GM12878 (cell line): ENCODE data around the gene RAP1GDS1. TPM values are rescaled to one million over a fixed set of nuclear protein-coding genes. Genes with fewer than 3 reads are reported as not detected.

Experiments
- ATAC-seq: fragments of 200-7000 bp; cut with Tn5 transposase; 3 replicates; pipeline ENCODE4 v1.9.1; 2020; ENCODE audit warnings: mild to moderate bottlenecking, moderate library complexity
- BruUV-seq: library from RNA; stranded (reverse); fragments of 400-500 nt; replicated peaks from 2 replicates; lab custom pipeline; 2021; lab: Mats Ljungman, UMichigan
- CTCF ChIA-PET: fragments of 300-600 bp; sonication (Branson Sonifier 250); formaldehyde crosslinking; extraction: SDS; loops from one replicate; lab custom pipeline; 2021; ENCODE audit warnings: inconsistent platforms; lab: Yijun Ruan, JAX
- POLR2A ChIA-PET: fragments of 350-600 bp; formaldehyde crosslinking; extraction: SDS; loops from one replicate; lab custom pipeline; 2021; ENCODE audit warnings: inconsistent platforms; lab: Charles Lee
- RAD21 ChIA-PET: fragments of 300-600 bp; sonication (Branson Sonifier 250); formaldehyde crosslinking; loops from one replicate; lab custom pipeline; 2023; ENCODE audit warnings: antibody characterized with exemption; ENCODE audit not compliant: unreplicated experiment; lab: Charles Lee
- SMC1A ChIA-PET: fragments of 300-600 bp; sonication (Branson Sonifier 250); formaldehyde crosslinking; loops from one replicate; lab custom pipeline; 2023; ENCODE audit not compliant: unreplicated experiment, uncharacterized antibody; lab: Charles Lee
- DNase-seq: peaks from one replicate; pipeline ENCODE4 v3.0.0-alpha.2; 2011; ENCODE audit warnings: low read depth, low spot score
- FAIRE-seq: peaks from 3 replicates; lab custom pipeline; 2011; peaks lifted over from hg19 to GRCh38; lab: Jason Lieb, UNC
- H2AFZ ChIP-seq: 2 replicates; pipeline ENCODE4 v1.6.0; 2011; ENCODE audit warnings: low read depth, low read length, control low read depth; ENCODE audit not compliant: control insufficient read depth
- H3K27ac ChIP-seq: 2 replicates; pipeline ENCODE4 v1.5.1; 2011; ENCODE audit warnings: control low read depth; ENCODE audit not compliant: control insufficient read depth, insufficient read depth
- H3K27me3 ChIP-seq, 2 experiments: replicated peaks in 1 of 2; 2 replicates each; pipeline versions ENCODE4 v1.6.0 to v1.6.1; 2011; ENCODE audit warnings: low read length in 1 of 2; ENCODE audit not compliant: control insufficient read depth in 2 of 2, insufficient read depth in 2 of 2
- H3K36me3 ChIP-seq, 2 experiments: 2 replicates each; pipeline ENCODE4 v1.5.1; 2011; ENCODE audit warnings: low read length in 1 of 2; ENCODE audit not compliant: control insufficient read depth in 2 of 2, insufficient read depth in 2 of 2
- H3K4me1 ChIP-seq: 2 replicates; pipeline ENCODE4 v1.6.1; 2011; ENCODE audit warnings: mild to moderate bottlenecking, low read length, moderate library complexity, mixed read lengths; ENCODE audit not compliant: control insufficient read depth, insufficient read depth
- H3K4me2 ChIP-seq: 2 replicates; pipeline ENCODE4 v1.6.0; 2011; ENCODE audit warnings: control low read depth; ENCODE audit not compliant: control insufficient read depth, insufficient read depth
- H3K4me3 ChIP-seq: fragments of 200-600 bp; sonication (generic); 2 replicates; pipeline ENCODE4 v1.5.1; 2016
- H3K79me2 ChIP-seq: 2 replicates; pipeline ENCODE4 v1.6.0; 2011; ENCODE audit warnings: low read length; ENCODE audit not compliant: control insufficient read depth, insufficient read depth
- H3K9ac ChIP-seq: 2 replicates; pipeline ENCODE4 v1.8.0; 2011; ENCODE audit warnings: low read length, control low read depth, mixed read lengths; ENCODE audit not compliant: control insufficient read depth, insufficient read depth
- H3K9me3 ChIP-seq: replicated peaks from 3 replicates; pipeline ENCODE4 v1.5.1; 2011; ENCODE audit warnings: mild to moderate bottlenecking, low read length; ENCODE audit not compliant: control insufficient read depth, insufficient read depth
- H4K20me1 ChIP-seq: 2 replicates; pipeline ENCODE4 v1.6.0; 2011; ENCODE audit not compliant: control insufficient read depth, insufficient read depth
- BMI1 ChIP-seq: fragments of 450-650 bp; IDR thresholded peaks from 2 replicates; pipeline ENCODE4 v1.6.1; 2016; ENCODE audit warnings: mild to moderate bottlenecking, moderate library complexity, borderline replicate concordance
- CBFB ChIP-seq: IDR thresholded peaks from 2 replicates; pipeline ENCODE4 v1.6.1; 2016; ENCODE audit warnings: antibody characterized with exemption, low read depth
- CEBPB ChIP-seq, 2 experiments: fragments of 150-350 bp in 1 of 2; IDR thresholded peaks; 2 replicates each; pipeline ENCODE4 v1.6.1; 2012 to 2014; ENCODE audit warnings: low read depth in 2 of 2, low read length in 2 of 2, borderline replicate concordance in 1 of 2, inconsistent platforms in 1 of 2
- GABPA ChIP-seq: IDR thresholded peaks from 2 replicates; pipeline ENCODE4 v1.6.1; 2014; ENCODE audit warnings: antibody characterized with exemption, low read depth, mild to moderate bottlenecking, inconsistent platforms
- HDAC2 ChIP-seq: fragments of 200-600 bp; sonication (generic); IDR thresholded peaks from 2 replicates; pipeline ENCODE4 v1.6.1; 2017
- JUND ChIP-seq: IDR thresholded peaks from 2 replicates; pipeline ENCODE4 v1.6.1; 2012; ENCODE audit warnings: low read depth, mild to moderate bottlenecking, low read length, improper control_type of control experiment, moderate library complexity
- MXI1 ChIP-seq: fragments of 150-350 bp; IDR thresholded peaks from 2 replicates; pipeline ENCODE4 v1.6.1; 2011; ENCODE audit warnings: low read depth, mild to moderate bottlenecking, inconsistent platforms, low read length, improper control_type of control experiment
- NFIC ChIP-seq: IDR thresholded peaks from 2 replicates; pipeline ENCODE4 v1.6.1; 2012; ENCODE audit warnings: low read depth, mild to moderate bottlenecking, inconsistent platforms, low read length, moderate library complexity
- RAD21 ChIP-seq: IDR thresholded peaks from 2 replicates; pipeline ENCODE4 v1.6.1; 2011; ENCODE audit warnings: mild to moderate bottlenecking, low read depth, low read length, moderate library complexity; ENCODE audit not compliant: insufficient read depth
- SMC3 ChIP-seq: IDR thresholded peaks from 2 replicates; pipeline ENCODE4 v1.6.1; 2011; ENCODE audit warnings: low read length, improper control_type of control experiment, borderline replicate concordance
- SUPT20H ChIP-seq: IDR thresholded peaks from 2 replicates; pipeline ENCODE4 v1.6.1; 2011; ENCODE audit warnings: low read depth, mild to moderate bottlenecking, low read length, moderate library complexity, borderline replicate concordance; ENCODE audit not compliant: control insufficient read depth
- TCF7 ChIP-seq: IDR thresholded peaks from 2 replicates; pipeline ENCODE4 v1.6.1; 2014; ENCODE audit warnings: antibody characterized with exemption, borderline replicate concordance
- WGBS: methylation state at CpG from one replicate; pipeline ENCODE4 v1.1.6; 2016; ENCODE audit warnings: low lambda C conversion rate; ENCODE audit not compliant: insufficient replicate concordance, insufficient coverage; ENCODE audit errors: missing lambda C conversion rate; 5-methylcytosine and 5-hydroxymethylcytosine counted together
- in situ Hi-C: fragments of 300-500 bp; cut with MboI; formaldehyde crosslinking; loops from 9 replicates; pipeline ENCODE4 v1.14.3; 2018; ENCODE audit warnings: mixed read lengths
- intact Hi-C: fragments of 100-400 bp; cut with micrococcal nuclease; formaldehyde crosslinking; loops from one replicate; pipeline ENCODE4 v1.14.2; 2022; ENCODE audit not compliant: unreplicated experiment
- polyA plus RNA-seq, 11 experiments: library from polyadenylated mRNA; depleted of rRNA in 4 of 11; unstranded in 6 of 11; stranded (reverse) in 5 of 11; fragments of >200 nt; fragmentation: Nextera tagmentation in 4 of 11; fragmentation: Illumina TruSeq in 1 of 11; extraction: Ambion mirVana in 4 of 11; extraction: Trizol in 1 of 11; gene quantifications; 1 replicate in 1 of 11; 2 replicates in 10 of 11; pipeline versions ENCODE4 v1.2.1 to v1.2.3, GENCODE V29; 2011 to 2016; ENCODE audit warnings: inconsistent platforms in 2 of 11, missing spikeins in 2 of 11, low read depth in 1 of 11
- total RNA-seq, 4 experiments: library from RNA; depleted of rRNA in 3 of 4; stranded (reverse); fragments of >200 nt in 3 of 4; fragmentation: Illumina TruSeq in 1 of 4; extraction: Trizol in 1 of 4; gene quantifications; 2 replicates each; pipeline versions ENCODE4 v1.2.1 to v1.2.3, GENCODE V29; 2013 to 2021
- TF ChIP-seq, protein P1 (sequence below): fragments of 150-350 bp; IDR thresholded peaks from 2 replicates; pipeline ENCODE4 v1.6.1; 2016; ENCODE audit warnings: low read depth, low read length
- TF ChIP-seq, protein P2 (sequence below): fragments of 450-650 bp; IDR thresholded peaks from 2 replicates; pipeline ENCODE4 v1.6.1; 2017; ENCODE audit warnings: mild to moderate bottlenecking, moderate library complexity

Gene RAP1GDS1
- total and polyA plus RNA-seq, 10 of the 15 experiments (the other 5 are each of a cell fraction or from before 2014, with no cell fraction given), result 12.0 to 30.5 (median 20.7) TPM

DNA sequence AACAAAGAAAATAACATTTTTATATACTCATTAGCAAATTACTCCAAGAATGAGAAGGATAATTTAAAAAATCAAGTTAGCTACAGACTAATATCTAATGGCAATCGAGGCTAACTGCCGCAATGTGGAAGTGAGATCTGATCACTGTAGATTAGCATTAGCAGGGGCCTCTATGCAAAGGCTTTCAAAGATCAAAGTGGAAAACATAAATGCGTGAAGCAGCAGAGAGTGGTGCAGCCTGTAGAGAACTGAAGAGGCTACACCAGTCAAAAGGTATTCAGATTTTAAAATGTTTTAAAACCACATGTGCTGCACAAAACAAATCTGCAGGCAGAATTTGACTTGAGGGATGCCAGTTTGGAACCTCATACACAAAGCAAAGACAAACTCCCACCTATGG is 24.0 kb upstream of the RAP1GDS1 start (continued):
- TF ChIP-seq NFIC, result no peak

DNA sequence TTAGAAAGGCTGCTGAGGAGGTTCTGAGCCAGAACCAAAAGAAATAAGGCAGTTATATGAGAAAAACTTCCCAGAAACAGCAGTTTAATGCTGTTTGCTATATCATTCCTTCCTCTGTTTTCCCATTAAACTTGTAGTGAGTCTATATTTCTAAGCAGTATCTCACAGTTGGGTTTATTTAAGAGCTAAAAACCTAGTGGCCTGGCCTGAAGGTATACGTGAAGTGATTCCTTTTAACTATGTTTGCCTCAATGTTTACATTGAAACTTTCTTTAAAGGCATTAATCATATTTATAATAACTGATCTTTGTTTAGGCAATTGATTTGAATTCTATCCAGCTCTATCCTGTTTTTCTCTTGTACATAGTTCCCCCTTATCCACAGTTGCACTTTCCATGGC is 19.1 kb upstream of the RAP1GDS1 start:
- CTCF ChIA-PET, result no interaction called here
- Histone ChIP-seq H3K4me1 (no peaks in the 10 kb centered on the region), H3K27ac (no peak overlapping the region), H3K4me2 (no peak overlapping the region), H3K9me3 (no peaks in the 10 kb centered on the region), H3K79me2 (no peaks in the 10 kb centered on the region), H4K20me1 (no peaks in the 10 kb centered on the region), H3K27me3 (no peaks in the 10 kb centered on the region; a peak in 2 of 4 replicates)
- no TSS peak for BruUV-seq
- in situ Hi-C loops, result no loop called here
- no peak for ATAC-seq
- no peak for TF ChIP-seq GABPA
- no peak for TF ChIP-seq MXI1
- TF ChIP-seq CBFB, result no peak
- no peak for TF ChIP-seq SUPT20H
- no peak for TF ChIP-seq RAD21
- no peak for TF ChIP-seq HDAC2
- TF ChIP-seq JUND, result no peak
- TF ChIP-seq, protein P1, sequence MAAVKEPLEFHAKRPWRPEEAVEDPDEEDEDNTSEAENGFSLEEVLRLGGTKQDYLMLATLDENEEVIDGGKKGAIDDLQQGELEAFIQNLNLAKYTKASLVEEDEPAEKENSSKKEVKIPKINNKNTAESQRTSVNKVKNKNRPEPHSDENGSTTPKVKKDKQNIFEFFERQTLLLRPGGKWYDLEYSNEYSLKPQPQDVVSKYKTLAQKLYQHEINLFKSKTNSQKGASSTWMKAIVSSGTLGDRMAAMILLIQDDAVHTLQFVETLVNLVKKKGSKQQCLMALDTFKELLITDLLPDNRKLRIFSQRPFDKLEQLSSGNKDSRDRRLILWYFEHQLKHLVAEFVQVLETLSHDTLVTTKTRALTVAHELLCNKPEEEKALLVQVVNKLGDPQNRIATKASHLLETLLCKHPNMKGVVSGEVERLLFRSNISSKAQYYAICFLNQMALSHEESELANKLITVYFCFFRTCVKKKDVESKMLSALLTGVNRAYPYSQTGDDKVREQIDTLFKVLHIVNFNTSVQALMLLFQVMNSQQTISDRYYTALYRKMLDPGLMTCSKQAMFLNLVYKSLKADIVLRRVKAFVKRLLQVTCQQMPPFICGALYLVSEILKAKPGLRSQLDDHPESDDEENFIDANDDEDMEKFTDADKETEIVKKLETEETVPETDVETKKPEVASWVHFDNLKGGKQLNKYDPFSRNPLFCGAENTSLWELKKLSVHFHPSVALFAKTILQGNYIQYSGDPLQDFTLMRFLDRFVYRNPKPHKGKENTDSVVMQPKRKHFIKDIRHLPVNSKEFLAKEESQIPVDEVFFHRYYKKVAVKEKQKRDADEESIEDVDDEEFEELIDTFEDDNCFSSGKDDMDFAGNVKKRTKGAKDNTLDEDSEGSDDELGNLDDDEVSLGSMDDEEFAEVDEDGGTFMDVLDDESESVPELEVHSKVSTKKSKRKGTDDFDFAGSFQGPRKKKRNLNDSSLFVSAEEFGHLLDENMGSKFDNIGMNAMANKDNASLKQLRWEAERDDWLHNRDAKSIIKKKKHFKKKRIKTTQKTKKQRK, result no peak
- no peak for TF ChIP-seq BMI1
- TF ChIP-seq SMC3, result no peak
- TF ChIP-seq CEBPB (IDR thresholded peaks at IDR 0.05; ENCODE audit: borderline replicate concordance in 1 of 2, low read depth in 2 of 2, low read length in 2 of 2), result no peak
- TF ChIP-seq, protein P2, sequence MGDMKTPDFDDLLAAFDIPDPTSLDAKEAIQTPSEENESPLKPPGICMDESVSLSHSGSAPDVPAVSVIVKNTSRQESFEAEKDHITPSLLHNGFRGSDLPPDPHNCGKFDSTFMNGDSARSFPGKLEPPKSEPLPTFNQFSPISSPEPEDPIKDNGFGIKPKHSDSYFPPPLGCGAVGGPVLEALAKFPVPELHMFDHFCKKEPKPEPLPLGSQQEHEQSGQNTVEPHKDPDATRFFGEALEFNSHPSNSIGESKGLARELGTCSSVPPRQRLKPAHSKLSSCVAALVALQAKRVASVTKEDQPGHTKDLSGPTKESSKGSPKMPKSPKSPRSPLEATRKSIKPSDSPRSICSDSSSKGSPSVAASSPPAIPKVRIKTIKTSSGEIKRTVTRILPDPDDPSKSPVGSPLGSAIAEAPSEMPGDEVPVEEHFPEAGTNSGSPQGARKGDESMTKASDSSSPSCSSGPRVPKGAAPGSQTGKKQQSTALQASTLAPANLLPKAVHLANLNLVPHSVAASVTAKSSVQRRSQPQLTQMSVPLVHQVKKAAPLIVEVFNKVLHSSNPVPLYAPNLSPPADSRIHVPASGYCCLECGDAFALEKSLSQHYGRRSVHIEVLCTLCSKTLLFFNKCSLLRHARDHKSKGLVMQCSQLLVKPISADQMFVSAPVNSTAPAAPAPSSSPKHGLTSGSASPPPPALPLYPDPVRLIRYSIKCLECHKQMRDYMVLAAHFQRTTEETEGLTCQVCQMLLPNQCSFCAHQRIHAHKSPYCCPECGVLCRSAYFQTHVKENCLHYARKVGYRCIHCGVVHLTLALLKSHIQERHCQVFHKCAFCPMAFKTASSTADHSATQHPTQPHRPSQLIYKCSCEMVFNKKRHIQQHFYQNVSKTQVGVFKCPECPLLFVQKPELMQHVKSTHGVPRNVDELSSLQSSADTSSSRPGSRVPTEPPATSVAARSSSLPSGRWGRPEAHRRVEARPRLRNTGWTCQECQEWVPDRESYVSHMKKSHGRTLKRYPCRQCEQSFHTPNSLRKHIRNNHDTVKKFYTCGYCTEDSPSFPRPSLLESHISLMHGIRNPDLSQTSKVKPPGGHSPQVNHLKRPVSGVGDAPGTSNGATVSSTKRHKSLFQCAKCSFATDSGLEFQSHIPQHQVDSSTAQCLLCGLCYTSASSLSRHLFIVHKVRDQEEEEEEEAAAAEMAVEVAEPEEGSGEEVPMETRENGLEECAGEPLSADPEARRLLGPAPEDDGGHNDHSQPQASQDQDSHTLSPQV, result no peak
- no peak for TF ChIP-seq TCF7
- TF ChIP-seq, all 136 proteins: peak for 0
- RAD21 ChIA-PET, result no interaction called here
- FAIRE-seq, result no peak
- intact Hi-C loops, result no loop called here
- H3K9ac ChIP-seq, result no peak overlapping the region
- no peak overlapping the region for H3K4me3 ChIP-seq
- no peaks in the 10 kb centered on the region for H3K36me3 ChIP-seq
- no peak overlapping the region for H2AFZ ChIP-seq
- 68% methylated on average over 1 of the region's 1 CpG for WGBS
- DNase-seq, result no peak
- SMC1A ChIA-PET, result no interaction called here
- POLR2A ChIA-PET, result no interaction called here
